OCI-LY1 (cell line): ENCODE results near the gene C10orf95.

Experiments used
- CTCF ChIP-seq: fragments of 200-600 bp; sonication (generic), shearing (Covaris generic); IDR thresholded peaks from 2 replicates; pipeline ENCODE4 v1.5.1; 2017; ENCODE audit warnings: mild to moderate bottlenecking, antibody characterized with exemption, low read length, moderate library complexity, mixed read lengths
- EZH2 ChIP-seq: fragments of 200-600 bp; sonication (generic), shearing (Covaris generic); IDR thresholded peaks from 2 replicates; pipeline ENCODE4 v1.8.0; 2017; ENCODE audit warnings: borderline replicate concordance, mixed run types, mild to moderate bottlenecking, antibody characterized with exemption, low read length, moderate library complexity, mixed read lengths

DNA sequence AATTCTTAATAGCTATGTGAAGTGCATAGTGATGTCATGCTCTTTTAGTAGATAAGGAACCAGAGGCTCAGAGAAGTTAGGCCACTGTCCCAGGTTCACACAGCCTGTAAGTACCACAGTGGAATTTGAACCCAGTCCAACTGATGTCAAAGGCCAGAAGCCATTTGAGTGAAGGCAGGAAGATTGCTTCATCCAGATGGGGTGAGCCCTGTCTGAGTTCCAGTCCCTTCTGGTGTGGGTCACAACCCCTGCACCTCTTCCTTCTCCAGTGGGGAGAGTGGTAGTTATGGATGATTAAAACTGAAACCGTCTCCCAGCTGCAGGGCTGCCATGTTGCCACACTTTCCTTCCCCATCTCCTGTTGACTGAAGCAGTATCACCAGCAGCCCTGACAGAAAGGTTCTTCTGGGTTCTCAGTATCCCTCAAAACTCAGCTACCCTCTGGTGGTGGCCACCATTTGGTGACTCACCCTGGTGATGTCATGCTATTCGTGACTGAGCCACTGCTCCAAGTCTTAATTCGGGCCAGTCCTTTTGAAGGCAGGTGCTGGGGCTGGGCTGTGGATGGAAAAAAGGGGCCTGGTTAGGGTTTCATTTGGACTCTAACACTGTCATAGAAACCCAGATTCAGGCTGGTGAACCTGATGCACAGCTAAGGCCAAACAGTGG, 1.5 kb upstream of the C10orf95 start:
- TF ChIP-seq CTCF = no peak
- no peak for TF ChIP-seq EZH2
